Neural progenitor cell (in vitro differentiated cells): ENCODE results near the gene CXCL14. TPM values are rescaled to one million over a fixed set of nuclear protein-coding genes. Genes with fewer than 3 reads are reported as not detected.

ENCODE experiments used
- DNase-seq: peaks from one replicate; pipeline ENCODE4 v3.0.0-alpha.2; 2016; ENCODE audit warnings: low spot score
- H2AFZ ChIP-seq: fragments of 200-600 bp; sonication (generic); replicated peaks from 2 replicates; pipeline ENCODE4 v1.6.1; 2016; ENCODE audit warnings: antibody characterized with exemption
- H3F3A ChIP-seq: fragments of 200-600 bp; sonication (generic); 2 replicates; pipeline ENCODE4 v1.6.1; 2016; ENCODE audit warnings: antibody characterized with exemption, low read depth
- H3K27ac ChIP-seq: fragments of 200-600 bp; sonication (generic); 2 replicates; pipeline ENCODE4 v1.5.1; 2016; ENCODE audit warnings: mild to moderate bottlenecking
- H3K27me3 ChIP-seq: fragments of 200-600 bp; sonication (generic); 2 replicates; pipeline ENCODE4 v1.6.1; 2016; ENCODE audit warnings: mild to moderate bottlenecking, moderate library complexity
- H3K36me3 ChIP-seq: fragments of 200-600 bp; sonication (generic); 2 replicates; pipeline ENCODE4 v1.5.1; 2016
- H3K4me1 ChIP-seq: fragments of 200-600 bp; sonication (generic); 2 replicates; pipeline ENCODE4 v1.6.1; 2016; ENCODE audit warnings: mixed run types
- H3K4me2 ChIP-seq: fragments of 200-600 bp; sonication (generic); 2 replicates; pipeline ENCODE4 v1.6.1; 2016
- H3K4me3 ChIP-seq: fragments of 200-600 bp; sonication (generic); 2 replicates; pipeline ENCODE4 v1.5.1; 2016
- H3K79me2 ChIP-seq: fragments of 200-600 bp; sonication (generic); 2 replicates; pipeline ENCODE4 v1.6.1; 2016; ENCODE audit warnings: low read depth
- H3K9ac ChIP-seq: fragments of 200-600 bp; sonication (generic); 2 replicates; pipeline ENCODE4 v1.6.1; 2016
- H3K9me3 ChIP-seq: fragments of 200-600 bp; sonication (generic); 2 replicates; pipeline ENCODE4 v1.5.1; 2016; ENCODE audit warnings: low read depth
- H4K20me1 ChIP-seq: fragments of 200-600 bp; sonication (generic); 2 replicates; pipeline ENCODE4 v1.6.1; 2016; ENCODE audit warnings: low read depth
- H3K27ac Mint-ChIP-seq: 3 replicates; pipeline ENCODE4 v1.8.0; 2021; ENCODE audit warnings: mixed read lengths
- H3K27me3 Mint-ChIP-seq: 2 replicates; pipeline ENCODE4 v1.8.0; 2022; ENCODE audit warnings: low read depth, mild to moderate bottlenecking, inconsistent platforms, moderate library complexity, mixed read lengths; ENCODE audit not compliant: insufficient read depth
- H3K36me3 Mint-ChIP-seq: 3 replicates; pipeline ENCODE4 v1.8.0; 2021; ENCODE audit warnings: mixed read lengths
- H3K4me1 Mint-ChIP-seq: 3 replicates; pipeline ENCODE4 v1.8.0; 2021; ENCODE audit warnings: mixed read lengths
- H3K4me3 Mint-ChIP-seq: 3 replicates; pipeline ENCODE4 v1.8.0; 2021; ENCODE audit warnings: mild to moderate bottlenecking, moderate library complexity, mixed read lengths
- H3K9me3 Mint-ChIP-seq: 3 replicates; pipeline ENCODE4 v1.8.0; 2020; ENCODE audit warnings: mixed read lengths
- EZH2 ChIP-seq: fragments of 200-600 bp; sonication (generic); IDR thresholded peaks from 2 replicates; pipeline ENCODE4 v1.6.1; 2017; ENCODE audit warnings: antibody characterized with exemption, mild to moderate bottlenecking, moderate library complexity
- EZH2phosphoT487 ChIP-seq: fragments of 200-600 bp; sonication (generic); IDR thresholded peaks from 2 replicates; pipeline ENCODE4 v1.6.1; 2017; ENCODE audit warnings: antibody characterized with exemption
- total RNA-seq: library from RNA; depleted of rRNA; stranded (reverse); fragments of >200 nt; gene quantifications from 2 replicates; pipeline ENCODE4 v1.2.3, GENCODE V29; 2015; ENCODE audit warnings: low replicate concordance
- TF ChIP-seq, protein P1 (sequence below): fragments of 200-600 bp; sonication (generic); IDR thresholded peaks from 2 replicates; pipeline ENCODE4 v1.5.1; 2017; ENCODE audit warnings: antibody characterized with exemption, mild to moderate bottlenecking

CXCL14 gene
- total RNA-seq, 1 donor from 2014 or later: 0.45 TPM

DNA sequence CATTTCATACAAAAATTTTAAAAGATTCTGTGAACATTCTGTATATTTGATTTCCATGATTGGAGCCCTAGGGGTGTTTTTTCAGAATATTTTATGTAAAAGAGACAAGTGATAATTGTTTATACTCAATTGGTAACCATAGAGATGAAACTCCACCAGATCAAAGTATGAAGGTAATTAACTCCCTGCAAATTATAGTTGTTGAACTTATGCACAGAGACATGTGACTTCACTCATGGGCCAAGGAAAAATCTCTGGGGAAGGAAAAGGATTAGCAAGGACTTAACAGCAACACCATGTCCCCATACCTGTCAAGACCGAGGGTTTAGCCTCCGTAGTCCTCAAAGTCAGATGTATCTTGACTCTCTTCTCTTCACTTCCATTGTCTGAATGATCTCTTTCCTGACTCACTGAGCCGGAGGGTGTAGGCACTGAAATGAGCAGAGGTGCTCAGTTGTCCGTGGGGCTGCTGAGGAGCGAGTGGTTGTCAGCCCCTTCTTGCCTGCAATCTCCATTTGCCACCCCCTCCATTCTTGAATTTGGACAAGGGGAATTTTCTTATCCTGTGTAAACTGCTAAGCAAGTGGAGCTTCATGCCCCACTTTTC is 17.5 kb upstream of the CXCL14 start:
- no peak overlapping the region for H3K27ac ChIP-seq
- no peaks in the 10 kb centered on the region for H4K20me1 ChIP-seq

DNA sequence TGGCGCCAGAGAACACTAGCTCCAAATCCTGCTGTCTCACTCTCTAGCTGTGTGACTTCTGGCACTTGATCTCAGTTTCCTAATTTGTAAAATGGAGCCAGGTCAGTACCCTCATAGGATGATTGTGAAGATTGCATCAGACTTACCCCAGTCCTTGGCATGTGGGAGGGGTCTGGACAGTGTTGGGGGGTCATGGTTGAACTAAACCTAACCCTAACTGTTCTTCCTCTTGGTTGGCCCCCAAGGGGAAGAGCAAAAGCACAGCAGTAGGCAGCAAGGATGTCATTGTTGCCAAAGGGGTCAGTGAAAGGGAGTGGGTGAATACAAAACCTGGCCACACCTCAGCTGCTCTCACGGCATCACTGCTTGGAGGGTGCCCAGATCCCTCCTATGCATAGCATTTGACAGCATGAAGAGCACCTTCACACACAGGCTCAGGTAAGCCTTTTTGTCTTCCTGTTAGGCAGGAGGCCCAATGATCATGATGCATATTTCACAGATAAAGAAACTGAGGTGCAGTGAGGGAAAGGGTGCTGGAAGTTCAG is 15.7 kb upstream of the CXCL14 start:
- H3K9me3 ChIP-seq: no peaks in the 10 kb centered on the region
- no peaks in the 10 kb centered on the region for H3K27me3 ChIP-seq
- DNase-seq: no peak
- peaks cover 2% of the 10 kb centered on the region for H3K27me3 Mint-ChIP-seq
- H3K4me3 ChIP-seq: no peak overlapping the region
- H3K4me2 ChIP-seq: no peak overlapping the region
- no peaks in the 10 kb centered on the region for H3K36me3 Mint-ChIP-seq
- H3F3A ChIP-seq: no peaks in the 10 kb centered on the region
- H3K9me3 Mint-ChIP-seq: no peaks in the 10 kb centered on the region
- TF ChIP-seq EZH2phosphoT487 (no peak), EZH2 (no peak)
- TF ChIP-seq, protein P1, sequence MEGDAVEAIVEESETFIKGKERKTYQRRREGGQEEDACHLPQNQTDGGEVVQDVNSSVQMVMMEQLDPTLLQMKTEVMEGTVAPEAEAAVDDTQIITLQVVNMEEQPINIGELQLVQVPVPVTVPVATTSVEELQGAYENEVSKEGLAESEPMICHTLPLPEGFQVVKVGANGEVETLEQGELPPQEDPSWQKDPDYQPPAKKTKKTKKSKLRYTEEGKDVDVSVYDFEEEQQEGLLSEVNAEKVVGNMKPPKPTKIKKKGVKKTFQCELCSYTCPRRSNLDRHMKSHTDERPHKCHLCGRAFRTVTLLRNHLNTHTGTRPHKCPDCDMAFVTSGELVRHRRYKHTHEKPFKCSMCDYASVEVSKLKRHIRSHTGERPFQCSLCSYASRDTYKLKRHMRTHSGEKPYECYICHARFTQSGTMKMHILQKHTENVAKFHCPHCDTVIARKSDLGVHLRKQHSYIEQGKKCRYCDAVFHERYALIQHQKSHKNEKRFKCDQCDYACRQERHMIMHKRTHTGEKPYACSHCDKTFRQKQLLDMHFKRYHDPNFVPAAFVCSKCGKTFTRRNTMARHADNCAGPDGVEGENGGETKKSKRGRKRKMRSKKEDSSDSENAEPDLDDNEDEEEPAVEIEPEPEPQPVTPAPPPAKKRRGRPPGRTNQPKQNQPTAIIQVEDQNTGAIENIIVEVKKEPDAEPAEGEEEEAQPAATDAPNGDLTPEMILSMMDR: no peak
- H3K79me2 ChIP-seq: no peaks in the 10 kb centered on the region
- H3K4me3 Mint-ChIP-seq: no peak overlapping the region
- no peaks in the 10 kb centered on the region for H3K36me3 ChIP-seq
- H4K20me1 ChIP-seq: no peaks in the 10 kb centered on the region
- no peaks in the 10 kb centered on the region for H3K4me1 Mint-ChIP-seq
- no peak overlapping the region for H3K27ac Mint-ChIP-seq
- no peak overlapping the region for H3K27ac ChIP-seq
- no peak overlapping the region for H3K9ac ChIP-seq
- H2AFZ ChIP-seq: no peak overlapping the region
- H3K4me1 ChIP-seq: no peaks in the 10 kb centered on the region

More for the DNA sequence above, 17.5 kb upstream of the CXCL14 start:
- Histone ChIP-seq H3K4me1 (no peaks in the 10 kb centered on the region), H3K4me2 (no peak overlapping the region), H3K9me3 (no peaks in the 10 kb centered on the region), H2AFZ (no peak overlapping the region), H3K9ac (no peak overlapping the region), H3K79me2 (no peaks in the 10 kb centered on the region), H3K4me3 (no peak overlapping the region), H3K36me3 (no peaks in the 10 kb centered on the region), H3F3A (no peaks in the 10 kb centered on the region), H3K27me3 (no peaks in the 10 kb centered on the region)
- H3K27me3 Mint-ChIP-seq: peaks cover 5% of the 10 kb centered on the region
- no peaks in the 10 kb centered on the region for H3K4me1 Mint-ChIP-seq
- TF ChIP-seq, protein P1: no peak
- TF ChIP-seq EZH2: no peak
- H3K9me3 Mint-ChIP-seq: no peaks in the 10 kb centered on the region
- no peak overlapping the region for H3K27ac Mint-ChIP-seq
- no peak for DNase-seq
- no peak overlapping the region for H3K4me3 Mint-ChIP-seq
- H3K36me3 Mint-ChIP-seq: no peaks in the 10 kb centered on the region

DNA sequence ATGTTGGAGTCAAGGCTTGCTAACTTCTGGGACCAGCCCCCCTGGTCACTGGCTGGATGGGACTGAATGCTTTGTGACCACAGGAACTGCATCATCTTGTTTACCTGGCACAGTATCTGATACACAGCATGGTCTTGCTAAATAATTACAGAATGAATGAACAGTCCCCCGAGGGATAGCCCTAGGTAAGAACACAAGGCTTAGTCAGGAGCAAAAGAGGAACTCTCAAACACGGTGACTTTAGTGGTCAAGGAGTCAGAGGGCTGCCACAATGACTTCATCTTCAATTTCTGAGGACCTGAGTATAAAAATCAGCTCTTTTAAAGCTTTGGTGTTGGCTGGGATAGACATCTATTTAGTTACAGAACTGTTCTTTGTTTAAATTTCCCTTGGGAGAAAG is 15.1 kb upstream of the CXCL14 start:
- Histone ChIP-seq H3K27ac (no peak overlapping the region), H3K4me3 (no peak overlapping the region), H3K9ac (no peak overlapping the region), H3F3A (no peaks in the 10 kb centered on the region), H3K4me1 (no peaks in the 10 kb centered on the region), H4K20me1 (no peaks in the 10 kb centered on the region), H3K27me3 (no peaks in the 10 kb centered on the region), H3K36me3 (no peaks in the 10 kb centered on the region), H3K9me3 (no peaks in the 10 kb centered on the region), H3K4me2 (no peak overlapping the region), H2AFZ (no peak overlapping the region), H3K79me2 (no peaks in the 10 kb centered on the region)
- Mint-ChIP-seq H3K4me1 (no peaks in the 10 kb centered on the region), H3K27ac (no peak overlapping the region), H3K4me3 (no peak overlapping the region), H3K9me3 (no peaks in the 10 kb centered on the region), H3K36me3 (no peaks in the 10 kb centered on the region), H3K27me3 (peaks cover 2% of the 10 kb centered on the region)
- no peak for DNase-seq
- TF ChIP-seq EZH2 (no peak), EZH2phosphoT487 (no peak)
- TF ChIP-seq, protein P1: no peak
